ENCODE measurements around the gene MUS81.

MUS81 gene

DNA sequence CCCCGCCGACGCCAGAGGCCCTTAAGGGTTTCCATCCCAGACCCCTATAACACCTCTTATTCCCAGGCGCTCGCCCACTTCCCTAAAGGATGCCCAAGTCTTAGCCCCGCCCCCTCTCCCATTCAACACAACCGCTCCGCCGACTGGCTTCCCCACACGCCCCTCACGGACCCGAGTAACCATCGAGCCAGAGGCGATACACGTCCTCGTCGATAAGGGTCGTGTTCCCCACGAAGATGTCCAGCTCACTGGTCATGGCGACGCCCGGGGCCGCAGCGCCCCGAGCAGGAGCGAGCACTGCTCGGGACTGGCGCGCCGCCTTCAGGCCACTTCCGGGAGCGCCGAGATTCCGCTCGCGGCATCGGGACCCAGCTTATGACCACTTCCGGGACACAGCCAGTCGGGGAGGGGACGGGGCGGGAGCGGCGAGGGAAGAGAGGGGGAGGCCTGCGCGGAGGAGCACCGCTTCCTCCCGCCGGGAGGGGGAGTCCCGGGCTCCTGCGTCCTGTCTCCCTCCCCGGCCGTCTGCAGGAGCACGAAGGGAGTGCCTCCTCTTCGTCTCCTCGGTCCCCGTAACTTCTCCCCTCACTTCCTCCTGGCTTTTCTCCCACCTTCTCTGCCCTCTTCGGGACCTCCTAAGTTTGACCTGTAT is 28.1 kb downstream of the MUS81 start, which contains the start of gene FIBP:
FIBP (minus strand) TSS at position 309 of the 652 bp plus-strand sequence; CDS start at position 256, 53 bp downstream.
- peak within 1 kb of the TSS; percentile 78 for H3K4me3 ChIP-seq (ENCODE audit: low read depth, low read length)
- peak; percentile 78 for TF ChIP-seq CTCF (IDR thresholded peaks at IDR 0.05; ENCODE audit: low read depth, low read length)

DNA sequence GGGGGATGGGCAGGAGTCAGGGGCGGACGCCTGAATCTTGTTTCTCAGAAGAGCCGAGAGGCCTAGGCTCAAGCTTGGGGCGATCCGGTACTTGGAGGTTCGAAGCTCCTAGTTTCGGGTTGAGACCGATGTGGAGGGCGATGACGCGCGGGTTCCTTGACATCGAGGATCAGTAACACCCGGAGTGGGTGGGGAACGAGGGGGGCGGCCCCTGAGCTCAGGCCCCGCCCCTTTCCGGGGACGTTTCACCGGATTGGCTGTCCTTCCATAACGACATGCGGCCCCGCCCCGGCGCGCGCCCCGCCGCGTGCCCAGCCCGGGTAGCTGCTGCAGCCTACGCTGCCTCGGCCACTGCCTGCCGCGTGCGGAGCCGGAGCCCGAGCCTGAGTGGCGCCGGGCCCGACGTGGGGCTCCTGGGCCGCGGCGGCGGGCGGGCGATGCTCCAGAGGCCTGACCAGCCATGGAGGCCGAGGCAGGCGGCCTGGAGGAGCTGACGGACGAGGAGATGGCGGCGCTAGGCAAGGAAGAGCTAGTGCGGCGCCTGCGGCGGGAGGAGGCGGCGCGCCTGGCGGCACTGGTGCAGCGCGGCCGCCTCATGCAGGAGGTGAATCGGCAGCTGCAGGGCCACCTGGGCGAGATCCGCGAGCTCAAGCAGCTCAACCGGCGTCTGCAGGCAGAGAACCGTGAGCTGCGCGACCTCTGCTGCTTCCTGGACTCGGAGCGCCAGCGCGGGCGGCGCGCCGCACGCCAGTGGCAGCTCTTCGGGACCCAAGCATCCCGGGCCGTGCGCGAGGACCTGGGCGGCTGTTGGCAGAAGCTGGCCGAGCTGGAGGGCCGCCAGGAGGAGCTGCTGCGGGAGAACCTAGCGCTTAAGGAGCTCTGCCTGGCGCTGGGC is 30.3 kb downstream of the MUS81 start, which contains the start of gene CCDC85B:
CCDC85B (plus strand) TSS at position 350 of the 895 bp plus-strand sequence; CDS start at position 461, 111 bp downstream.
- TF ChIP-seq CTCF (IDR thresholded peaks at IDR 0.05; ENCODE audit: low read depth, low read length) = no peak
- peak within 1 kb of the TSS; percentile 78 for H3K4me3 ChIP-seq (ENCODE audit: low read depth, low read length)

DNA sequence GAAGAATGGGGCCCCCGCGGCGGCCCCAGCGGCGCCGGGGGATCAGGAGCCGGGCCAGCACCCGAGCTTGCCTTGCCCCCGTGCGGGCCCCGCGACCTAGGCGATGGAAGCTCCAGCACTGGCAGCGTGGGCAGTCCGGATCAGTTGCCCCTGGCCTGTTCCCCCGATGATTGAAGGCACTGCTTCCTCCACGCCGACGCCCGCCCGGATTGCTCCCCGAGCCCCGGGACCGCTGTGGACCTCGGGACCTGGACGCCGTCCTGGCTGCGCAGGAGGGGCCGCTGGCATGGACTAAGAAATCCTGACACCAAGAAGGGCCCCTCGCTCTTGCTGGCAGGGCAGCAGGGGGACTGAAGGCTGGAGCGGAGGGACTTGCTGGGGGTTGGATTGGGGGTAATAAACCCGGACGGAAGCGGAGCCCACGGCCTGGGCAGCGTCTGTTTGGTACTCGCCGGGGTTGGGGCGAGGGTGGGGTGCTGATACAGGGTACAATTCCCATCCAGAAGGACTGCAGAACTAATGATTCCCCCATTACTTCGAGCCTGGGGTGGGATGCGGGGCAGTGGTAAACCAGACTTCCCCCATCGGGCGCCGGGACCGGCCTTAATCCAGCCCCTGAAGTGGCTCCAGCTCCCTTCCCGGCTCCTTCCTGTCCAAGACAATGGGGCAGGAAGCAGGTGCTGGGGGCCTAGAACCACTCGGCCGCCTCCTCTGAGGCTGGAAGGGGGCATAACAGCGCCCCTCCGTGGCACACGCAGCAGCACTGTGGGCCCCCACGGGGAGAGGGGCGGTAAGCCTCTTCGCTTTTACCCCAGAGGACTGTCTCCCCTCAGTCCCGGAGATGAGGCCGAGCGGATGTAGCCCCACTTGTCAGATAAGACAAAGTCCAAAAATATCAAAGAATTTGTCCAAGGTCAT is 31.2 kb downstream of the MUS81 start:
- TF ChIP-seq CTCF (IDR thresholded peaks at IDR 0.05; ENCODE audit: low read depth, low read length) = 0 out of 2 replicates have a peak, but pooled peaks have one; percentile 13
- peak overlapping the region; percentile 60 for H3K4me3 ChIP-seq (ENCODE audit: low read depth, low read length)

- peak overlapping the region; percentile 60 for H3K4me3 ChIP-seq (ENCODE audit: low read depth, low read length)
Measured at GRCh38 chr11:65892137-65892540, 31.9 kb downstream of the MUS81 start.

GRCh38 chr11:65892661-65893317 is 32.6 kb downstream of the MUS81 start:
- H3K4me3 ChIP-seq (ENCODE audit: low read depth, low read length) = peak overlapping the region; percentile 60
- TF ChIP-seq CTCF (IDR thresholded peaks at IDR 0.05; ENCODE audit: low read depth, low read length) = no peak

DNA sequence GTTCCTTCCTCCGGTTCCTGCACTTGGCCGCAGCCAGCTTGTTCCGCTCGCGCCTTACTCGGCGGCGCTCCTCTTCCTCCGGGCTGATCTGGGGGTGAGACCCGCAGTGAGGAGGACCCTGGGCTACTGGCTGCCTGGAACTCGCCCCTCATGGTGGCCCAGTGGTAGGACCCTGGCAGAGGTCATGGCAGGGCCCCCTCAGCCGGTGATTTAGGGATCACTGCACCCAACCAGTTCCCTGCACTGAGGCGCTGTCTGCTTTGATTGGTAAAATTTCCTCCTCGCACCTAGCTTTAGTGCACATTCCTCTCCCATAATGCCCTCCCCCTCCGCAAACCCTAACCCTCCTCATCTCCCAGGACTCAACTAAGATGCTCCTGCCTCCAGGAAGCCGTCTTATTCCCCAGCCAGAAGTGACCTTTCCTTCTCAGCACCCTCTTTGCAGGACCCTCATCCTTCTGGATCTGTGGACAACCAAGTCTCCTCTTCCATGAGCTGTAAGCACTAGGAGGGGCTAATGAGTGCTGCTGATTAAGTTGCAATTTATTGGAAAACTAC is 33.9 kb downstream of the MUS81 start:
- no peak for TF ChIP-seq CTCF (IDR thresholded peaks at IDR 0.05; ENCODE audit: low read depth, low read length)
- H3K4me3 ChIP-seq (ENCODE audit: low read depth, low read length) = peak overlapping the region; percentile 43
